DOHH2 (cell line): ENCODE measurements around the gene IL10RB.
A peak's percentile ranks its signal among the peaks of the same experiment; 100 is the strongest.

Source experiments
- H3F3A ChIP-seq: fragments of 200-600 bp; sonication (generic), shearing (Covaris generic); 2 replicates; pipeline ENCODE4 v1.6.0; 2016; ENCODE audit warnings: antibody characterized with exemption, mild to moderate bottlenecking; ENCODE audit not compliant: control insufficient read depth, insufficient read depth
- H3K27ac ChIP-seq: fragments of 200-600 bp; sonication (generic); 2 replicates; pipeline ENCODE4 v1.5.1; 2014; ENCODE audit warnings: low read depth, mild to moderate bottlenecking, low read length, moderate library complexity
- H3K27me3 ChIP-seq: fragments of 200-600 bp; sonication (generic); 2 replicates; pipeline ENCODE4 v1.6.1; 2014; ENCODE audit warnings: mild to moderate bottlenecking, low read length, mixed read lengths; ENCODE audit not compliant: control insufficient read depth
- H3K36me3 ChIP-seq: fragments of 200-600 bp; sonication (generic); 2 replicates; pipeline ENCODE4 v1.6.1; 2014; ENCODE audit warnings: mild to moderate bottlenecking, low read length, moderate library complexity, mixed read lengths; ENCODE audit not compliant: control insufficient read depth
- H3K4me1 ChIP-seq: fragments of 200-600 bp; sonication (generic); 2 replicates; pipeline ENCODE4 v1.6.1; 2014; ENCODE audit warnings: mild to moderate bottlenecking, low read length, mixed read lengths; ENCODE audit not compliant: control insufficient read depth
- H3K4me2 ChIP-seq: fragments of 200-600 bp; sonication (generic); 2 replicates; pipeline ENCODE4 v1.6.0; 2014; ENCODE audit warnings: mild to moderate bottlenecking, low read length, moderate library complexity
- H3K4me3 ChIP-seq: fragments of 200-600 bp; sonication (generic); 2 replicates; pipeline ENCODE4 v1.5.1; 2014; ENCODE audit warnings: mild to moderate bottlenecking, low read length, mixed read lengths
- H3K79me2 ChIP-seq: fragments of 200-600 bp; sonication (generic); 2 replicates; pipeline ENCODE4 v1.6.1; 2014; ENCODE audit warnings: mild to moderate bottlenecking, low read length, mixed read lengths; ENCODE audit not compliant: control insufficient read depth
- H3K9me2 ChIP-seq: fragments of 200-600 bp; sonication (generic); replicated peaks from 2 replicates; pipeline ENCODE4 v1.6.1; 2014; ENCODE audit warnings: mild to moderate bottlenecking, low read length, mixed read lengths; ENCODE audit not compliant: control insufficient read depth
- H3K9me3 ChIP-seq: fragments of 200-600 bp; sonication (generic); 2 replicates; pipeline ENCODE4 v1.6.1; 2014; ENCODE audit warnings: antibody characterized with exemption, low read length, mixed read lengths; ENCODE audit not compliant: control insufficient read depth, insufficient read depth
- H4K20me1 ChIP-seq: fragments of 200-600 bp; sonication (generic); 2 replicates; pipeline ENCODE4 v1.6.0; 2014; ENCODE audit warnings: low read depth, mild to moderate bottlenecking, antibody characterized with exemption, low read length, moderate library complexity; ENCODE audit not compliant: control insufficient read depth, insufficient read depth
- EZH2phosphoT487 ChIP-seq: fragments of 200-600 bp; sonication (generic); IDR thresholded peaks from 2 replicates; pipeline ENCODE4 v1.6.1; 2017; ENCODE audit warnings: borderline replicate concordance, mild to moderate bottlenecking, antibody characterized with exemption, low read length, moderate library complexity, mixed read lengths
- TF ChIP-seq, protein P1 (sequence below): fragments of 200-600 bp; sonication (generic); IDR thresholded peaks from one replicate; pipeline ENCODE4 v1.5.1; 2014; ENCODE audit warnings: antibody characterized with exemption, mild to moderate bottlenecking, low read depth, low read length; ENCODE audit not compliant: poor library complexity, severe bottlenecking

Gene IL10RB

DNA sequence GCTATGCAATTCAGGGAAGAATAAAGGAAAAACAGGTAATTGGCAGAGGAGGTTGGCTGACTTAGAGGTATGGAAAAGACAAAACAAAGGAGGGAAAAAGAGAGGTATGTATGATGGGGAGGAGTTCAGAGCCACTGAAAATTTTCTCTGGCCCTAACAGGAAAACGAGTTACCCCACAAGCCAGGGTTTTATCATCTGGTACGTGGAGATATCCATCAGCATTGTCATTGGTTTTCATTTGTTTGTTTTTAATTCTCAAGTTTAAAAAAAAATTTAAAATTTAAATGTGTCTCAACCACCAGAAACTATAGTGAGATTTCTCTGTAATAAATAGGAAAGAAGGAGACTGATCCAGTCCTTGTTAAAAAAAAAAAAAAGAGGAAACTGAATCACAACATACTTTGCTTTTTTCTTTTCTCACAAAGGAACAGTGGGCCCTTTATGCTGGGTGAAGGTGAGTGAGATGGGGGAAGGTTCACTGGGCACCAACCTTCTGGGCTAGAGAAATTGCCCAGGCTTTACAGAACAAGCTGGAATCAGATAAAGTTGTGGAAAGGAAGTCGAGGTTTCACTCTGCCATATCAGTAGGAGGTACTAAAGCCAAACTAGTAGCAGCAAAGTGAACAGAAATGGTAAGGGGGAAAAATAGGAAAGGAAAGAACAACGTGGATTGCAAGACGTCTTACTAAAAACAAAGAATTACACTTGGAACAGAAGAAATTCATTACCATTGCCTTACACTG is 33.7 kb upstream of the IL10RB start:
- TF ChIP-seq, protein P1, sequence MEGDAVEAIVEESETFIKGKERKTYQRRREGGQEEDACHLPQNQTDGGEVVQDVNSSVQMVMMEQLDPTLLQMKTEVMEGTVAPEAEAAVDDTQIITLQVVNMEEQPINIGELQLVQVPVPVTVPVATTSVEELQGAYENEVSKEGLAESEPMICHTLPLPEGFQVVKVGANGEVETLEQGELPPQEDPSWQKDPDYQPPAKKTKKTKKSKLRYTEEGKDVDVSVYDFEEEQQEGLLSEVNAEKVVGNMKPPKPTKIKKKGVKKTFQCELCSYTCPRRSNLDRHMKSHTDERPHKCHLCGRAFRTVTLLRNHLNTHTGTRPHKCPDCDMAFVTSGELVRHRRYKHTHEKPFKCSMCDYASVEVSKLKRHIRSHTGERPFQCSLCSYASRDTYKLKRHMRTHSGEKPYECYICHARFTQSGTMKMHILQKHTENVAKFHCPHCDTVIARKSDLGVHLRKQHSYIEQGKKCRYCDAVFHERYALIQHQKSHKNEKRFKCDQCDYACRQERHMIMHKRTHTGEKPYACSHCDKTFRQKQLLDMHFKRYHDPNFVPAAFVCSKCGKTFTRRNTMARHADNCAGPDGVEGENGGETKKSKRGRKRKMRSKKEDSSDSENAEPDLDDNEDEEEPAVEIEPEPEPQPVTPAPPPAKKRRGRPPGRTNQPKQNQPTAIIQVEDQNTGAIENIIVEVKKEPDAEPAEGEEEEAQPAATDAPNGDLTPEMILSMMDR: no peak
- TF ChIP-seq EZH2phosphoT487: no peak
- Histone ChIP-seq H4K20me1 (no peaks in the 10 kb centered on the region; the same call in 1 of the 2 replicates), H3K4me3 (peak overlapping the region; percentile 85), H3K27ac (peak overlapping the region; percentile 78), H3K4me2 (peak overlapping the region; percentile 84), H3K9me2 (no peaks in the 10 kb centered on the region), H3K27me3 (no peaks in the 10 kb centered on the region), H3K36me3 (peaks cover 73% of the 10 kb centered on the region), H3K9me3 (no peaks in the 10 kb centered on the region), H3K4me1 (peaks cover 83% of the 10 kb centered on the region), H3K79me2 (peaks cover 82% of the 10 kb centered on the region), H3F3A (peaks cover 5% of the 10 kb centered on the region; the same call in 1 of the 2 replicates)

DNA sequence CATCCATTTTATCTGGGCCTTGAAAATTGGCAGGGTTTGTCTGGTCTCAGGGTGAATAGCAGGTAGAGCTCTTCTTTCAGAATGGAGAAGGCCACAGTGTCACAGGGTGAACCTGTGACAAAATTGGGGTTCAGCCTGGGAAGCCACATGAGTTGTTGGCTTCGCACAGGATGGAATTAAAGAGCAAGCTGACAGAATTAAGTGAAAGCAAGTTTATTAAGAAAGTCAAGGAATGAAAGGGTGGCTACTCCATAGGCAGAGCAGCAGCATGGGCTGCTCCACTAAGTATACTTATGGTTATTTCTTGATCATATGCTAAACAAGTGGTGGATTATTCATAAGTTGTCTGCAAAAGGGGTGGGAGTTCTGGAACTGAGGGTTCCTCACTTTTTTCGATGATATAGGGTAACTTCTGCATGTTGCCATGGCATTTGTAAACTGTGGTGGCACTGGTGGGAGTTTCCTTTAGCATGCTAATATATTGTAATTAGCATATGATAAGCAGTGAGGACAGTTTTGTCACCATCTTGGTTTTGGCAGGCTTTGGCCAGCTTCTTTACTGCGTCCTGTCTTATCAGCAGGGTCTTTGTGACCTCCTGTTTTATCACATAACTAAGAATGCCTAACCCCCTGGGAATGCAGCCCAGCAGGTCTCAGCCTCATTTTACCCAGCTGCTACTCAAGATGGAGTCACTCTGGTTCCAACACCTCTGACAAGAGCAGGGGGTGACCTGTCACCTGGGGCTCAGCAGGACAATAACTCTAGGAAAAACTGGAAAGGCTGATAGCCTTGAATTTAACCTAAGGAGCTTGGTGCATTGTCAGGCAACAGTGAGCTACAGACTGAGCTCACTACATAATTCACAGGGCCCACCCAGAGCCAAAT is 31.3 kb upstream of the IL10RB start:
- Histone ChIP-seq H3K27ac (peak overlapping the region; percentile 6; the same call in 1 of the 2 replicates), H3K79me2 (peaks cover 99% of the 10 kb centered on the region), H3K9me2 (no peaks in the 10 kb centered on the region), H4K20me1 (no peaks in the 10 kb centered on the region; the same call in 1 of the 2 replicates), H3K4me1 (peaks cover 88% of the 10 kb centered on the region), H3K27me3 (no peaks in the 10 kb centered on the region), H3F3A (peaks cover 14% of the 10 kb centered on the region), H3K9me3 (no peaks in the 10 kb centered on the region), H3K4me2 (peak overlapping the region; percentile 40), H3K36me3 (peaks cover 96% of the 10 kb centered on the region), H3K4me3 (peak overlapping the region; percentile 26)
- TF ChIP-seq, protein P1: no peak
- TF ChIP-seq EZH2phosphoT487: no peak

DNA sequence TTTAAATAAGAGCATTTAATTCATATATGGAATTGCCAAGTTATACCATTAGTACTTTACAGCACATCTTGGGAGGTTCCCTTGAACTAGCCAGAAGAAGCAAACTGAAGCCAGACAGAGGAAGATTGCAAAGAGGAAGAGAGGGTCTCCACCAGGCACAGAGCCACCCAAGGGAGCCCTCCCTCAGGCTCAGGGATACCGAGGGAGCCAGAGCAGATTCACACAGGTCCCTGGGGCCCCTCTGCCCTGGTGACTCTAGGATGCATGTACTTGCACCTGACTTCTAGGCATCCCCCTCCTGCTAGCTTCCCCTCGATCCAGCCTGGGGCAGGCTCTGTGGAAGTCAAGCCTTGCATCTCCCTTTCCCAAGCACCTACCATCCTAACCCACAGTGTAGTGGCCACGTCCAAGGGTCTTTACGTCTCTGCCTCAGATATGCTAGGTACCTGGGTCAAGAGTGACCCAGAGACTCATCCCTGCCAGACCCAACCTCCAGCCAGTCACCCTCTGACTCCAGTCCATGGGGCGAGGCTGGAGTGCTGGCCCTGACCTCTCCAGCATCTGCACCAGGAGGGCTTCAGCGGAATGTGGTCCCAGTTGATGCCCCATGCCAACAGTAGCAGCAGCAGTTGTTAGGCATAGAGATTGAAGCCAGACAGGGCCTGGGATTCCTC is 30.0 kb upstream of the IL10RB start:
- Histone ChIP-seq H3F3A (peaks cover 14% of the 10 kb centered on the region), H3K27ac (peak overlapping the region; percentile 86), H3K9me3 (no peaks in the 10 kb centered on the region), H3K27me3 (no peaks in the 10 kb centered on the region), H3K4me1 (peaks cover 96% of the 10 kb centered on the region), H3K9me2 (no peaks in the 10 kb centered on the region), H3K4me2 (peak overlapping the region; percentile 73), H4K20me1 (no peaks in the 10 kb centered on the region; the same call in 1 of the 2 replicates), H3K36me3 (peaks cover 95% of the 10 kb centered on the region), H3K79me2 (peaks cover 99% of the 10 kb centered on the region), H3K4me3 (peak overlapping the region; percentile 63)
- TF ChIP-seq EZH2phosphoT487: no peak
- TF ChIP-seq, protein P1: no peak
